ENCODE results near the gene GDF11. TPM values are rescaled to one million over a fixed set of nuclear protein-coding genes. Genes with fewer than 3 reads are reported as not detected.

Gene GDF11
- total RNA-seq, 1 experiment from 2014 or later = 31.8 TPM

DNA sequence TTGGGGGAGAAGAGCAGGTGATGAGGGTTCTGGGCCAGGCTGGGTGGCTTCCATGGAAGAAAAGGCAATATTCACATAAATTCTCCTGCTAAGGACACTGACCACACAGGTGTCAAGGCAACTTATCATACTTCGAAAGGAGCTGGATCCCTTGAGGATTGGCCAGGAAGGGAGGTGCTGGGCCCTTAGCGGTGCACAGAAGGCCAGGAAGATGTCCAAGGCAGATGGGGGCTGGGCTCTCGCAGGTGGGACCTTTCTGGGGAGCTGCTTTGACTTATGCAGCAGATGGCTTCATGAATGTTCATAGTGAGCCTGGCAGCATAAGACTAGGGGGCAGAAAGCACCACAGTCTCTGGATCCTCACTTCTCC, 18.0 kb upstream of the GDF11 start:
- no peak for TF ChIP-seq CTCF (conservative IDR thresholded peaks at IDR 0.05)
- peak overlapping the region in 2 of 3 experiments; percentile 2 to 62; a peak in 1 of 7 replicates for H3K27ac Mint-ChIP-seq
- Histone ChIP-seq H3K27ac (ENCODE audit: insufficient read length, low read depth, low read length) (no peak overlapping the region), H2BK5ac (ENCODE audit: insufficient read length, low read length) (no peak overlapping the region), H3K14ac (ENCODE audit: insufficient read depth, low read length) (no peak overlapping the region), H3K9me3 (ENCODE audit: control insufficient read depth, low read depth, low read length) (no peaks in the 10 kb centered on the region), H3K4me2 (ENCODE audit: insufficient read depth, insufficient read length, low read length) (no peak overlapping the region), H2BK12ac (ENCODE audit: insufficient read length, low read depth, low read length) (no peak overlapping the region), H3K9ac (ENCODE audit: extremely low read depth, insufficient read length, low read length) (no peak overlapping the region), H2AK5ac (ENCODE audit: insufficient read length, low read length) (no peak overlapping the region), H3K27me3 (ENCODE audit: insufficient read depth, low read length) (no peaks in the 10 kb centered on the region), H2BK120ac (ENCODE audit: low read depth, low read length, poor library complexity, severe bottlenecking) (no peak overlapping the region), H3T11ph (ENCODE audit: low read length) (no peak overlapping the region), H3K23ac (ENCODE audit: insufficient read length, low read depth, low read length) (no peak overlapping the region), H3K56ac (ENCODE audit: insufficient read length, low read depth, low read length) (no peak overlapping the region), H2BK15ac (ENCODE audit: low read depth, low read length) (no peak overlapping the region), H3K4me1 (ENCODE audit: insufficient read depth, low read length) (peaks cover 3% of the 10 kb centered on the region; the same call in 1 of the 2 replicates), H3K4ac (ENCODE audit: low read depth, low read length) (no peak overlapping the region), H4K8ac (replicated peaks; ENCODE audit: insufficient read length, low read depth, low read length) (no peak overlapping the region), H3K79me2 (ENCODE audit: insufficient read depth, low read length) (peaks cover 7% of the 10 kb centered on the region; the same call in 1 of the 2 replicates), H2AFZ (ENCODE audit: low read length) (no peak overlapping the region), H3K79me1 (ENCODE audit: insufficient read depth, low read depth, low read length, poor library complexity, severe bottlenecking) (peaks cover 7% of the 10 kb centered on the region), H3K18ac (ENCODE audit: insufficient read length, low read depth, low read length) (no peak overlapping the region), H3K23me2 (ENCODE audit: insufficient read length, low read depth, low read length, poor library complexity, severe bottlenecking) (peaks cover 11% of the 10 kb centered on the region), H2BK20ac (ENCODE audit: low read depth, low read length, poor library complexity, severe bottlenecking) (no peak overlapping the region), H4K20me1 (ENCODE audit: control insufficient read depth, insufficient read depth, insufficient read length) (no peaks in the 10 kb centered on the region), H4K5ac (ENCODE audit: insufficient read length, low read depth, low read length) (no peak overlapping the region), H4K91ac (ENCODE audit: insufficient read length, low read depth, low read length) (no peak overlapping the region)
- peak overlapping the region; percentile 5; a peak in 2 of 5 replicates for H3K4me3 Mint-ChIP-seq
- H3K9me3 Mint-ChIP-seq = no peaks in the 10 kb centered on the region
- peaks cover 23 to 33% of the 10 kb centered on the region in 2 experiments for H3K4me1 Mint-ChIP-seq
- DNase-seq = no peak
- no peaks in the 10 kb centered on the region for H3K27me3 Mint-ChIP-seq (ENCODE audit: low read depth)
- H3K36me3 Mint-ChIP-seq (ENCODE audit: insufficient read depth in 1 of 3, low read depth in 3 of 3) = peaks cover 21 to 46% (median 46%) of the 10 kb centered on the region in 3 experiments; a peak in 6 of 7 replicates
- WGBS (ENCODE audit: extremely low coverage, insufficient read length, low lambda C conversion rate) = no CpG with 5 or more reads among the region's 3 CpGs
